GM12891 (cell line): ENCODE measurements around the gene SQSTM1.

Source experiments
- POLR2A ChIP-seq: IDR thresholded peaks from 2 replicates; pipeline ENCODE4 v1.6.1; 2011; ENCODE audit warnings: low read depth, low read length, control low read depth
- TAF1 ChIP-seq: IDR thresholded peaks from 2 replicates; pipeline ENCODE4 v1.6.1; 2011; ENCODE audit warnings: low read depth, low read length, control low read depth

- TF ChIP-seq TAF1 (no peak), POLR2A (no peak)
Measured at GRCh38 chr5:179829732-179830435, 9.2 kb downstream of the SQSTM1 start.
